ENCODE data around the gene USP12. TPM values are rescaled to one million over a fixed set of nuclear protein-coding genes. Genes with fewer than 3 reads are reported as not detected.

The USP12 gene
- total RNA-seq, 1 donor from 2014 or later, result 30.5 TPM

- H3K36me3 ChIP-seq (ENCODE audit: insufficient read depth, low read length), result no peaks in the 10 kb centered on the region
- FAIRE-seq (no peak), DNase-seq (ENCODE audit: low read depth) (no peak)
- H4K20me1 ChIP-seq (ENCODE audit: insufficient read depth, low read length), result no peaks in the 10 kb centered on the region
- peaks cover 4% of the 10 kb centered on the region for H3K4me1 Mint-ChIP-seq (ENCODE audit: low read depth, unreplicated experiment)
- H3K27ac ChIP-seq (ENCODE audit: low read depth, low read length), result no peak overlapping the region
- H3K79me2 ChIP-seq (ENCODE audit: insufficient read depth, low read length), result no peaks in the 10 kb centered on the region
- H3K9ac ChIP-seq (ENCODE audit: low read length), result no peak overlapping the region
- H3K36me3 Mint-ChIP-seq (ENCODE audit: low read depth, unreplicated experiment), result no peaks in the 10 kb centered on the region
- peaks cover 1% of the 10 kb centered on the region for H3K9me3 Mint-ChIP-seq (ENCODE audit: unreplicated experiment)
- no peak overlapping the region for H3K4me3 ChIP-seq (ENCODE audit: insufficient read depth, low read depth, low read length)
- H3K27me3 ChIP-seq (ENCODE audit: insufficient read depth, low read length), result no peaks in the 10 kb centered on the region
- H3K4me3 Mint-ChIP-seq (ENCODE audit: unreplicated experiment), result no peak overlapping the region
- no peak overlapping the region for H2AFZ ChIP-seq (ENCODE audit: low read depth, low read length)
- H3K27ac Mint-ChIP-seq (ENCODE audit: unreplicated experiment), result no peak overlapping the region
- no peak for TF ChIP-seq CTCF (IDR thresholded peaks at IDR 0.05; ENCODE audit: insufficient read depth, low read depth, low read length)
- no peak for TF ChIP-seq EZH2 (IDR thresholded peaks at IDR 0.05; ENCODE audit: insufficient read depth, low read length)
- no peaks in the 10 kb centered on the region for H3K27me3 Mint-ChIP-seq (ENCODE audit: low read depth, unreplicated experiment)
- no peak overlapping the region for H3K4me2 ChIP-seq (ENCODE audit: low read length)
- H3K9me3 ChIP-seq (ENCODE audit: insufficient read depth, low read depth, low read length), result no peaks in the 10 kb centered on the region
- H3K4me1 ChIP-seq (ENCODE audit: insufficient read depth, low read length), result peaks cover 14% of the 10 kb centered on the region
Measured at GRCh38 chr13:27018344-27018861, 153.2 kb downstream of the USP12 start.

GRCh38 chr13:27016875-27017274 lies 154.7 kb downstream of the USP12 start:
- H3K36me3 ChIP-seq (ENCODE audit: insufficient read depth, low read length), result no peaks in the 10 kb centered on the region

More at GRCh38 chr13:27016875-27017274, 154.7 kb downstream of the USP12 start:
- Histone ChIP-seq H2AFZ (ENCODE audit: low read depth, low read length) (no peak overlapping the region), H3K9ac (ENCODE audit: low read length) (no peak overlapping the region), H3K27ac (ENCODE audit: low read depth, low read length) (no peak overlapping the region), H3K4me1 (ENCODE audit: insufficient read depth, low read length) (peaks cover 9% of the 10 kb centered on the region), H3K27me3 (ENCODE audit: insufficient read depth, low read length) (no peaks in the 10 kb centered on the region), H3K79me2 (ENCODE audit: insufficient read depth, low read length) (no peaks in the 10 kb centered on the region), H4K20me1 (ENCODE audit: insufficient read depth, low read length) (no peaks in the 10 kb centered on the region), H3K4me3 (ENCODE audit: insufficient read depth, low read depth, low read length) (no peak overlapping the region), H3K4me2 (ENCODE audit: low read length) (no peak overlapping the region), H3K9me3 (ENCODE audit: insufficient read depth, low read depth, low read length) (no peaks in the 10 kb centered on the region)
- FAIRE-seq, result no peak
- no peak overlapping the region for H3K4me3 Mint-ChIP-seq (ENCODE audit: unreplicated experiment)
- no peak overlapping the region for H3K27ac Mint-ChIP-seq (ENCODE audit: unreplicated experiment)
- H3K9me3 Mint-ChIP-seq (ENCODE audit: unreplicated experiment), result peaks cover 1% of the 10 kb centered on the region
- no peaks in the 10 kb centered on the region for H3K36me3 Mint-ChIP-seq (ENCODE audit: low read depth, unreplicated experiment)
- no peak for DNase-seq (ENCODE audit: low read depth)
- TF ChIP-seq EZH2 (IDR thresholded peaks at IDR 0.05; ENCODE audit: insufficient read depth, low read length) (no peak), CTCF (IDR thresholded peaks at IDR 0.05; ENCODE audit: insufficient read depth, low read depth, low read length) (no peak)
- no peaks in the 10 kb centered on the region for H3K4me1 Mint-ChIP-seq (ENCODE audit: low read depth, unreplicated experiment)
- no peaks in the 10 kb centered on the region for H3K27me3 Mint-ChIP-seq (ENCODE audit: low read depth, unreplicated experiment)

Other genes with a start within 250 kb of the USP12 start
- 622 and 728 TPM in 2 replicates for gene RPL21, start 79.7 kb upstream of the USP12 start, total RNA-seq
- gene RASL11A, start 99.0 kb upstream of the USP12 start, total RNA-seq, result 0.79 and 2.2 TPM in 2 replicates

All from astrocyte (in vitro differentiated cells and primary cell).